ENCODE results near the gene MAPK6. TPM values are rescaled to one million over a fixed set of nuclear protein-coding genes. Genes with fewer than 3 reads are reported as not detected.

MAPK6 gene
- total and polyA plus RNA-seq, 10 of the 15 experiments (the other 5 are each of a cell fraction or from before 2014, with no cell fraction given) = 20.6 to 100 (median 52.6) TPM

DNA sequence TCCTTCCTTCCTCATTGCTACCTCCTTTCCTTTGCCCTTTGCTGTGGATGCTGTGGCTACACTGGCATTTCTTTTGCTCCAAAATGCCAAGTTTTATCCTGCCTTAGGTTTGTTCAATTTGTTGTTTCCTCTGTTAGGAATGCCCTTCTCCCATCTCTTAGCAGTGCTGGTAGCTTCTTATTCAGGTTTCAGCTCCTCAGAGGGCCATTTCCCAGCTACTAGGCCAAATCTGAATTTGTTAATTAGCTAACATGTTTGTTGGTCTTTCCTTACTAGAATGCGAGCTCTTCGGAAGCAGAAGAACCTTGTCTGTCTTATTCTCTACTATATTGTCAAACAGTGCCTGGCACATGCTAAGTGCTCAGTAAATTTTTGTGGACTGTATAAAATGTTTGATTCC is 11.0 kb downstream of the MAPK6 start:
- H3K4me1 ChIP-seq (ENCODE audit: control insufficient read depth, insufficient read depth, low read length) = peaks cover 11% of the 10 kb centered on the region
- H3K4me3 ChIP-seq = no peak overlapping the region
- no peak overlapping the region for H2AFZ ChIP-seq (ENCODE audit: control insufficient read depth, low read depth, low read length)
- POLR2A ChIA-PET = interaction anchor here (0.5 to 2.8 kb wide), 8 partner anchors 9 to 50 kb away, joined by 3 to 11 read pairs (median 4); no protein-coding TSS in a partner anchor
- in situ Hi-C loops (cut with MboI) = no loop called here
- peak overlapping the region; percentile 28; the same call in 1 of the 2 replicates for H3K27ac ChIP-seq (ENCODE audit: control insufficient read depth, insufficient read depth)
- FAIRE-seq (no peak), DNase-seq (ENCODE audit: low read depth, low spot score) (no peak), ATAC-seq (no peak)
- RAD21 ChIA-PET (ENCODE audit: unreplicated experiment) = interaction anchor here (1.0 to 2.2 kb wide), 6 partner anchors 14 to 109 kb away, joined by 3 to 6 read pairs (median 4); no protein-coding TSS in a partner anchor
- BruUV-seq (replicated peaks) = TSS peak; percentile 34
- H4K20me1 ChIP-seq (ENCODE audit: control insufficient read depth, insufficient read depth) = peaks cover 1% of the 10 kb centered on the region; the same call in 1 of the 2 replicates
- H3K27me3 ChIP-seq (replicated peaks in 1 of 2; ENCODE audit: control insufficient read depth in 2 of 2, insufficient read depth in 2 of 2, low read length in 1 of 2) = no peaks in the 10 kb centered on the region
- intact Hi-C loops (cut with micrococcal nuclease; ENCODE audit: unreplicated experiment) = no loop called here
- H3K9me3 ChIP-seq (replicated peaks; ENCODE audit: control insufficient read depth, insufficient read depth, low read length) = peaks cover 12% of the 10 kb centered on the region
- SMC1A ChIA-PET (ENCODE audit: uncharacterized antibody, unreplicated experiment) = interaction anchor here (1.0 to 3.1 kb wide), 12 partner anchors 10 to 109 kb away, joined by 3 to 18 read pairs (median 5); no protein-coding TSS in a partner anchor
- peaks cover 91% of the 10 kb centered on the region for H3K79me2 ChIP-seq (ENCODE audit: control insufficient read depth, insufficient read depth, low read length)
- no peak for TF ChIP-seq POLR2AphosphoS5 (IDR thresholded peaks at IDR 0.05; ENCODE audit: low read length)
- no peak for TF ChIP-seq FOXK2 (IDR thresholded peaks at IDR 0.05)
- TF ChIP-seq ZSCAN29 (IDR thresholded peaks at IDR 0.05) = no peak
- CTCF ChIA-PET = interaction anchor here (1.3 to 1.9 kb wide), 5 partner anchors 8 to 65 kb away, joined by 5 to 7 read pairs (median 5); no protein-coding TSS in a partner anchor
- no peak overlapping the region for H3K9ac ChIP-seq (ENCODE audit: control insufficient read depth, insufficient read depth, low read length)
- no peak overlapping the region; the same call in 1 of the 2 replicates for H3K4me2 ChIP-seq (ENCODE audit: control insufficient read depth, insufficient read depth)
- WGBS (ENCODE audit: insufficient coverage, insufficient replicate concordance, low lambda C conversion rate, missing lambda C conversion rate) = 100% methylated on average over 2 of the region's 2 CpGs
- peaks cover 0 to 7% of the 10 kb centered on the region in 2 experiments for H3K36me3 ChIP-seq (ENCODE audit: control insufficient read depth in 2 of 2, insufficient read depth in 2 of 2, low read length in 1 of 2)

DNA sequence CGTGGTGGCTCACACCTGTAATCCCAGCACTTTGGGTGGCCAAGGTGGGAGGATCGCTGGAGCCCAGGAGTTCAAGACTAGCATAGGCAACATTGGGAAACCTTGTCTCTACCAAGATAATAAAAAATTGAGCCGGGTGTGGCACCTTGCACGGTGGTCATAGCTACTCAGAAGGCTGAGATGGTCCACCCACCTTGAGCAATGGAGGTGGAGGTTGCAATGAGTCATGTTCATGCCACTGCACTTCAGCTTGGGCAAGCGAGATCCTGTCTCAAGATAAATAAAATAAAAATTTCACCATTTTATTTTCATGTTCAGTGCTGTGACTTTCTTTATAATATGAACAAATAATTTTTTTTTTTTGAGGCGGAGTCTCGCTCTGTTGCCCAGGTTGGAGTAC is 12.5 kb downstream of the MAPK6 start:
- peak; percentile 23; the same call in 1 of the 2 replicates for TF ChIP-seq POLR2AphosphoS5 (IDR thresholded peaks at IDR 0.05; ENCODE audit: low read length)
- no peak for TF ChIP-seq HDGF (IDR thresholded peaks at IDR 0.05)
- TF ChIP-seq CBX3 (IDR thresholded peaks at IDR 0.05; ENCODE audit: borderline replicate concordance, low read depth) = no peak
- no peak for TF ChIP-seq NFXL1 (IDR thresholded peaks at IDR 0.05; ENCODE audit: borderline replicate concordance)
- no peak for TF ChIP-seq HDAC6 (IDR thresholded peaks at IDR 0.05; ENCODE audit: unreplicated experiment)
- TF ChIP-seq MYC (IDR thresholded peaks at IDR 0.05; ENCODE audit: insufficient read depth, insufficient read length, insufficient replicate concordance, low read length, severe bottlenecking) = no peak
- DNase-seq (ENCODE audit: low read depth, low spot score) = no peak
- Histone ChIP-seq H3K27ac (ENCODE audit: control insufficient read depth, insufficient read depth) (no peak overlapping the region), H4K20me1 (ENCODE audit: control insufficient read depth, insufficient read depth) (peaks cover 3% of the 10 kb centered on the region; the same call in 1 of the 2 replicates), H3K79me2 (ENCODE audit: control insufficient read depth, insufficient read depth, low read length) (peaks cover 91% of the 10 kb centered on the region), H3K4me3 (no peak overlapping the region), H3K4me2 (ENCODE audit: control insufficient read depth, insufficient read depth) (no peak overlapping the region), H3K4me1 (ENCODE audit: control insufficient read depth, insufficient read depth, low read length) (peaks cover 11% of the 10 kb centered on the region), H3K9ac (ENCODE audit: control insufficient read depth, insufficient read depth, low read length) (no peak overlapping the region), H3K27me3 (replicated peaks in 1 of 2; ENCODE audit: control insufficient read depth in 2 of 2, insufficient read depth in 2 of 2, low read length in 1 of 2) (no peaks in the 10 kb centered on the region), H3K36me3 (ENCODE audit: control insufficient read depth in 2 of 2, insufficient read depth in 2 of 2, low read length in 1 of 2) (peaks cover 0 to 7% of the 10 kb centered on the region in 2 experiments), H3K9me3 (replicated peaks; ENCODE audit: control insufficient read depth, insufficient read depth, low read length) (peaks cover 12% of the 10 kb centered on the region), H2AFZ (ENCODE audit: control insufficient read depth, low read depth, low read length) (no peak overlapping the region)
- SMC1A ChIA-PET (ENCODE audit: uncharacterized antibody, unreplicated experiment) = interaction anchor here (0.7 kb wide), 1 partner anchor 104 kb away, joined by 3 read pairs; no protein-coding TSS in a partner anchor
- WGBS (ENCODE audit: insufficient coverage, insufficient replicate concordance, low lambda C conversion rate, missing lambda C conversion rate) = 98% methylated on average over 7 of the region's 7 CpGs
- no peak for FAIRE-seq
- POLR2A ChIA-PET = no interaction called here
- RAD21 ChIA-PET (ENCODE audit: unreplicated experiment) = no interaction called here
- CTCF ChIA-PET = no interaction called here
- intact Hi-C loops (cut with micrococcal nuclease; ENCODE audit: unreplicated experiment) (no loop called here), in situ Hi-C loops (cut with MboI) (no loop called here)
- ATAC-seq = no peak
- BruUV-seq (replicated peaks) = no TSS peak

Measured in GM12878 (cell line).